ENCODE results near the gene MED17. TPM values are rescaled to one million over a fixed set of nuclear protein-coding genes. Genes with fewer than 3 reads are reported as not detected.

Gene MED17
- total and polyA plus RNA-seq, 2 of the 13 experiments (the other 11 are each of a cell fraction or from before 2014, with no cell fraction given): 23.1 to 37.0 TPM

GRCh38 chr11:93741094-93741881, 42.8 kb upstream of the MED17 start, which contains the start of the genes C11orf54 and TAF1D (continued):
- peak; percentile 34; the same call in 1 of the 2 replicates for TF ChIP-seq ZNF609 (CRISPR knock-in tag; IDR thresholded peaks at IDR 0.05; ENCODE audit: borderline replicate concordance)
- no peak; the same call in 1 of the 2 replicates for TF ChIP-seq BRCA1 (CRISPR knock-in tag; IDR thresholded peaks at IDR 0.05)
- TF ChIP-seq ZNF251 (CRISPR knock-in tag; IDR thresholded peaks at IDR 0.05): no peak
- TF ChIP-seq HNF1B (CRISPR knock-in tag; IDR thresholded peaks at IDR 0.05): peak; percentile 79
- no peak for TF ChIP-seq ATF7 (IDR thresholded peaks at IDR 0.05)
- no peak; the same call in 1 of the 2 replicates for TF ChIP-seq ATF7 (CRISPR knock-in tag; IDR thresholded peaks at IDR 0.05)
- TF ChIP-seq ZFX (CRISPR knock-in tag; IDR thresholded peaks at IDR 0.05; ENCODE audit: low read depth): peak; percentile 92
- peak; percentile 58; the same call in 1 of the 2 replicates for TF ChIP-seq ZBTB3 (CRISPR knock-in tag; IDR thresholded peaks at IDR 0.05; ENCODE audit: borderline replicate concordance, low read depth)
- TF ChIP-seq ARHGAP35 (CRISPR knock-in tag; IDR thresholded peaks at IDR 0.05; ENCODE audit: borderline replicate concordance): peak; percentile 19; the same call in 1 of the 2 replicates
- TF ChIP-seq AGO1 (IDR thresholded peaks at IDR 0.05; ENCODE audit: low read depth, low read length, poor library complexity, severe bottlenecking): peak; percentile 13
- peak; percentile 65; the same call in 1 of the 2 replicates for TF ChIP-seq ZNF281 (CRISPR knock-in tag; IDR thresholded peaks at IDR 0.05; ENCODE audit: borderline replicate concordance)
- TF ChIP-seq ZNF724P (CRISPR knock-in tag; IDR thresholded peaks at IDR 0.05; ENCODE audit: borderline replicate concordance): no peak
- no peak for TF ChIP-seq MATR3 (CRISPR knock-in tag; IDR thresholded peaks at IDR 0.05)
- TF ChIP-seq MAZ (IDR thresholded peaks at IDR 0.05; ENCODE audit: borderline replicate concordance, low read depth, low read length): 0 out of 2 replicates have a peak, but pooled peaks have one; percentile 26
- TF ChIP-seq MAZ (CRISPR knock-in tag; IDR thresholded peaks at IDR 0.05; ENCODE audit: low read depth): 0 out of 2 replicates have a peak, but pooled peaks have one; percentile 7
- no peak; the same call in 1 of the 2 replicates for TF ChIP-seq MED13 (CRISPR knock-in tag; IDR thresholded peaks at IDR 0.05)
- peak; percentile 49 for TF ChIP-seq TFDP2 (CRISPR knock-in tag; IDR thresholded peaks at IDR 0.05)

All from HepG2 (cell line).